ENCODE results near the gene RTN4R. TPM values are rescaled to one million over a fixed set of nuclear protein-coding genes. Genes with fewer than 3 reads are reported as not detected.

RTN4R gene
- total and polyA plus RNA-seq, 9 donors: 0.48 to 8.2 (median 1.8) TPM; not detected in 1

- intact Hi-C loops (cut with DNase I): loop anchor here in 1 of 4 donors (10.0 kb wide), 1 partner anchor 58 kb away; the partner anchor contains the start of gene ZDHHC8
- DNase-seq: no peak
- TF ChIP-seq CTCF (IDR thresholded peaks at IDR 0.05): no peak
- TF ChIP-seq EP300 (IDR thresholded peaks at IDR 0.05): no peak
- no peak for TF ChIP-seq POLR2A (IDR thresholded peaks at IDR 0.05)
- 76 to 83% (median 77%) methylated on average over 20 of the region's 20 CpGs for WGBS, 3 donors
- Histone ChIP-seq H3K36me3 (no peaks in the 10 kb centered on the region), H3K27me3 (no peaks in the 10 kb centered on the region), H3K4me3 (no peak overlapping the region), H3K27ac (no peak overlapping the region), H3K4me1 (ENCODE audit: insufficient read depth) (peaks cover 5% of the 10 kb centered on the region), H3K9me3 (no peaks in the 10 kb centered on the region)
Measured at GRCh38 chr22:20192972-20193760, 75.0 kb downstream of the RTN4R start.

GRCh38 chr22:20192293-20192971, 75.7 kb downstream of the RTN4R start:
- TF ChIP-seq EP300 (IDR thresholded peaks at IDR 0.05): no peak
- no peak for TF ChIP-seq CTCF (IDR thresholded peaks at IDR 0.05)
- TF ChIP-seq POLR2A (IDR thresholded peaks at IDR 0.05): no peak
- Histone ChIP-seq H3K36me3 (no peaks in the 10 kb centered on the region), H3K4me1 (ENCODE audit: insufficient read depth) (peaks cover 5% of the 10 kb centered on the region), H3K27ac (no peak overlapping the region), H3K9me3 (no peaks in the 10 kb centered on the region), H3K4me3 (no peak overlapping the region), H3K27me3 (no peaks in the 10 kb centered on the region)
- no peak for DNase-seq
- WGBS, 3 donors: 75 to 82% (median 78%) methylated on average over 10 of the region's 10 CpGs
- intact Hi-C loops (cut with DNase I): loop anchor here in 1 of 4 donors (10.0 kb wide), 1 partner anchor 58 kb away; the partner anchor contains the start of gene ZDHHC8

GRCh38 chr22:20191803-20192202, 76.3 kb downstream of the RTN4R start:
- intact Hi-C loops (cut with DNase I): loop anchor here in 1 of 4 donors (10.0 kb wide), 1 partner anchor 57 kb away; the partner anchor contains the start of gene ZDHHC8

More at GRCh38 chr22:20191803-20192202, 76.3 kb downstream of the RTN4R start:
- no peak overlapping the region for H3K4me3 ChIP-seq
- no peaks in the 10 kb centered on the region for H3K9me3 ChIP-seq
- no peaks in the 10 kb centered on the region for H3K27me3 ChIP-seq
- H3K27ac ChIP-seq: no peak overlapping the region
- no peaks in the 10 kb centered on the region for H3K36me3 ChIP-seq
- peaks cover 5% of the 10 kb centered on the region for H3K4me1 ChIP-seq (ENCODE audit: insufficient read depth)
- TF ChIP-seq POLR2A (IDR thresholded peaks at IDR 0.05): no peak
- no peak for TF ChIP-seq CTCF (IDR thresholded peaks at IDR 0.05)
- no peak for TF ChIP-seq EP300 (IDR thresholded peaks at IDR 0.05)
- DNase-seq: no peak
- WGBS, 3 donors: 77 to 88% (median 82%) methylated on average over 7 to 8 of the region's 8 CpGs

MicroRNAs within 50 kb of the gene (microRNA counts, 767-probe panel; counts per million panel counts)
- 530 counts per million, percentile 78 among the panel's probes with 10 or more counts for microRNA hsa-miR-1286

Small RNA genes within 50 kb of the gene (microRNA-seq; reads per million reads assigned to microRNA genes)
- 0 reads per million in 3 donors for gene MIR1286

Small RNA genes within 50 kb of the gene (small RNA-seq; reads per million reads assigned to genes)
- gene MIR1286: not detected

Other genes with a start within 250 kb of the RTN4R start
- 10 to 100 TPM; 11.8 to 17.5 (median 13.3) TPM for gene TANGO2, start 247.2 kb downstream of the RTN4R start, total RNA-seq
- 10 to 100 TPM; 11.0 to 17.2 TPM for gene TANGO2, start 247.2 kb downstream of the RTN4R start, polyA plus RNA-seq
- gene DGCR8, start 188.1 kb downstream of the RTN4R start, total RNA-seq: 10 to 100 TPM; 15.9 to 46.5 (median 40.1) TPM
- 10 to 100 TPM; 17.2 to 21.4 TPM for gene DGCR8, start 188.1 kb downstream of the RTN4R start, polyA plus RNA-seq
- 100 to 1,000 TPM in 2 of 7 donors, 10 to 100 TPM in 5; 62.8 to 198 (median 82.8) TPM for gene RANBP1, start 152.2 kb downstream of the RTN4R start, total RNA-seq
- 10 to 100 TPM; 79.9 to 80.2 TPM for gene RANBP1, start 152.2 kb downstream of the RTN4R start, polyA plus RNA-seq
- gene TRMT2A, start 151.1 kb downstream of the RTN4R start, total RNA-seq: 10 to 100 TPM; 35.6 to 59.7 (median 50.1) TPM
- 10 to 100 TPM in 1 of 2 donors, 1 to 10 TPM in 1; 2.8 to 44.1 TPM for gene TRMT2A, start 151.1 kb downstream of the RTN4R start, polyA plus RNA-seq
- 10 to 100 TPM; 13.7 to 77.4 (median 60.9) TPM for gene ZDHHC8, start 136.5 kb downstream of the RTN4R start, total RNA-seq
- gene ZDHHC8, start 136.5 kb downstream of the RTN4R start, polyA plus RNA-seq: 10 to 100 TPM in 1 of 2 donors, 1 to 10 TPM in 1; 5.1 to 34.8 TPM
- 1 to 10 TPM in 1 of 7 donors, under 1 TPM in 6; 0.27 to 1.1 (median 0.36) TPM for gene CCDC188, start 117.3 kb downstream of the RTN4R start, total RNA-seq
- under 1 TPM in 1 of 2 donors, not detected in 1; 0.74 TPM for gene CCDC188, start 117.3 kb downstream of the RTN4R start, polyA plus RNA-seq
- gene DGCR6L, start 51.7 kb upstream of the RTN4R start, total RNA-seq: 10 to 100 TPM; 36.4 to 69.5 (median 40.8) TPM
- 10 to 100 TPM in 1 of 2 donors, 1 to 10 TPM in 1; 1.9 to 64.7 TPM for gene DGCR6L, start 51.7 kb upstream of the RTN4R start, polyA plus RNA-seq
- gene ZNF74, start 125.8 kb upstream of the RTN4R start, total RNA-seq: 10 to 100 TPM in 5 of 7 donors, 1 to 10 TPM in 2; 6.9 to 16.8 (median 12.8) TPM
- gene ZNF74, start 125.8 kb upstream of the RTN4R start, polyA plus RNA-seq: 1 to 10 TPM; 6.1 to 7.4 TPM
- gene SCARF2, start 169.5 kb upstream of the RTN4R start, total RNA-seq: 10 to 100 TPM; 16.5 to 44.6 (median 30.0) TPM
- 10 to 100 TPM in 1 of 2 donors, 1 to 10 TPM in 1; 2.1 to 14.1 TPM for gene SCARF2, start 169.5 kb upstream of the RTN4R start, polyA plus RNA-seq
- gene KLHL22, start 227.5 kb upstream of the RTN4R start, total RNA-seq: 10 to 100 TPM; 24.6 to 42.9 (median 28.7) TPM
- gene KLHL22, start 227.5 kb upstream of the RTN4R start, polyA plus RNA-seq: 10 to 100 TPM; 26.9 to 30.7 TPM
- gene MED15, start 239.3 kb upstream of the RTN4R start, total RNA-seq: 10 to 100 TPM; 21.9 to 79.3 (median 69.5) TPM
- gene MED15, start 239.3 kb upstream of the RTN4R start, polyA plus RNA-seq: 10 to 100 TPM; 23.6 to 40.1 TPM

Data from ovary (tissue), 9 donors.